ENCODE measurements around the gene LRRC4C. TPM values are rescaled to one million over a fixed set of nuclear protein-coding genes. Genes with fewer than 3 reads are reported as not detected.

The LRRC4C gene
- total RNA-seq, 2 donors from 2014 or later, result 0.84 to 0.95 TPM

GRCh38 chr11:40974186-40974795, 485.2 kb downstream of the LRRC4C start:
- no peak overlapping the region for H3K27ac Mint-ChIP-seq
- no peak for TF ChIP-seq CTCF (conservative IDR thresholded peaks at IDR 0.05)
- no peak overlapping the region for H3K9ac ChIP-seq (ENCODE audit: extremely low read depth, low read length, poor library complexity, severe bottlenecking)
- no peak overlapping the region for H3K27ac ChIP-seq (ENCODE audit: low read depth, low read length)
- peaks cover 11% of the 10 kb centered on the region for H3K9me3 ChIP-seq (ENCODE audit: control insufficient read depth, low read length)
- no peak overlapping the region for H3K4me3 ChIP-seq (ENCODE audit: low read length)
- no peaks in the 10 kb centered on the region for H3K4me1 Mint-ChIP-seq
- H3K9me3 Mint-ChIP-seq, result peaks cover 30% of the 10 kb centered on the region
- whole genome bisulfite sequencing, 2 experiments (ENCODE audit: insufficient coverage in 1 of 2, insufficient read length in 1 of 2), result 93 to 100% methylated on average over 1 to 3 of the region's 3 CpGs
- no peaks in the 10 kb centered on the region for H3K4me1 ChIP-seq (ENCODE audit: control insufficient read depth, insufficient read depth, low read length)
- no peaks in the 10 kb centered on the region for H3K36me3 Mint-ChIP-seq (ENCODE audit: low read depth)
- no peaks in the 10 kb centered on the region for H3K27me3 Mint-ChIP-seq (ENCODE audit: insufficient read depth)
- H3K4me3 Mint-ChIP-seq, result no peak overlapping the region
- no peak for DNase-seq
- H3K36me3 ChIP-seq (ENCODE audit: control insufficient read depth, insufficient read depth, low read length), result no peaks in the 10 kb centered on the region
- no peaks in the 10 kb centered on the region for H3K27me3 ChIP-seq (ENCODE audit: control insufficient read depth, insufficient read depth, low read length, poor library complexity, severe bottlenecking)

- Mint-ChIP-seq H3K4me1 (no peaks in the 10 kb centered on the region), H3K27ac (no peak overlapping the region), H3K27me3 (ENCODE audit: insufficient read depth) (no peaks in the 10 kb centered on the region), H3K9me3 (no peaks in the 10 kb centered on the region), H3K4me3 (no peak overlapping the region), H3K36me3 (ENCODE audit: low read depth) (no peaks in the 10 kb centered on the region)
- Histone ChIP-seq H3K4me1 (ENCODE audit: control insufficient read depth, insufficient read depth, low read length) (no peaks in the 10 kb centered on the region), H3K4me3 (ENCODE audit: low read length) (no peak overlapping the region), H3K27me3 (ENCODE audit: control insufficient read depth, insufficient read depth, low read length, poor library complexity, severe bottlenecking) (no peaks in the 10 kb centered on the region), H3K9ac (ENCODE audit: extremely low read depth, low read length, poor library complexity, severe bottlenecking) (no peak overlapping the region), H3K27ac (ENCODE audit: low read depth, low read length) (no peak overlapping the region), H3K9me3 (ENCODE audit: control insufficient read depth, low read length) (no peaks in the 10 kb centered on the region), H3K36me3 (ENCODE audit: control insufficient read depth, insufficient read depth, low read length) (no peaks in the 10 kb centered on the region)
- TF ChIP-seq CTCF (conservative IDR thresholded peaks at IDR 0.05), result no peak
- DNase-seq, result no peak
These were observed 500.7 kb downstream of the LRRC4C start for GRCh38 chr11:40958707-40959106.

- Mint-ChIP-seq H3K4me1 (no peaks in the 10 kb centered on the region), H3K27me3 (ENCODE audit: insufficient read depth) (no peaks in the 10 kb centered on the region), H3K9me3 (peaks cover 2% of the 10 kb centered on the region), H3K27ac (no peak overlapping the region), H3K36me3 (ENCODE audit: low read depth) (no peaks in the 10 kb centered on the region), H3K4me3 (no peak overlapping the region)
- H3K4me1 ChIP-seq (ENCODE audit: control insufficient read depth, insufficient read depth, low read length), result no peaks in the 10 kb centered on the region
- no peak for TF ChIP-seq CTCF (conservative IDR thresholded peaks at IDR 0.05)
- H3K27me3 ChIP-seq (ENCODE audit: control insufficient read depth, insufficient read depth, low read length, poor library complexity, severe bottlenecking), result no peaks in the 10 kb centered on the region
- no peak overlapping the region for H3K27ac ChIP-seq (ENCODE audit: low read depth, low read length)
- H3K9me3 ChIP-seq (ENCODE audit: control insufficient read depth, low read length), result no peaks in the 10 kb centered on the region
- H3K9ac ChIP-seq (ENCODE audit: extremely low read depth, low read length, poor library complexity, severe bottlenecking), result no peak overlapping the region
- no peak for DNase-seq
- 84 to 100% methylated on average over 1 of the region's 1 CpG for WGBS, 2 experiments (ENCODE audit: insufficient coverage in 1 of 2, insufficient read length in 1 of 2)
- H3K4me3 ChIP-seq (ENCODE audit: low read length), result no peak overlapping the region
- H3K36me3 ChIP-seq (ENCODE audit: control insufficient read depth, insufficient read depth, low read length), result no peaks in the 10 kb centered on the region
These were observed 507.0 kb downstream of the LRRC4C start for GRCh38 chr11:40952479-40952878.

All from endodermal cell (in vitro differentiated cells).